HepG2 (cell line): ENCODE results near the gene MGMT. TPM values are rescaled to one million over a fixed set of nuclear protein-coding genes. Genes with fewer than 3 reads are reported as not detected.

Experiments
- ATAC-seq: fragments of 200-7000 bp; cut with Tn5 transposase; 3 replicates; pipeline ENCODE4 v1.9.1; 2020; ENCODE audit warnings: mild to moderate bottlenecking, moderate library complexity
- BruUV-seq: library from RNA; stranded (reverse); fragments of 400-500 nt; replicated peaks from 2 replicates; lab custom pipeline; 2021; lab: Mats Ljungman, UMichigan
- CTCF ChIA-PET: fragments of 300-600 bp; formaldehyde crosslinking; extraction: SDS; loops from one replicate; lab custom pipeline; 2021; ENCODE audit warnings: low total read pairs, inconsistent platforms, low intra/inter-chr PET ratio; lab: Yijun Ruan, JAX
- POLR2A ChIA-PET: fragments of 350-600 bp; sonication (Branson Sonifier 250); formaldehyde crosslinking; loops from one replicate; lab custom pipeline; 2020; ENCODE audit warnings: antibody characterized with exemption, inconsistent platforms; lab: Yijun Ruan, JAX
- DNase-seq: peaks from one replicate; pipeline ENCODE4 v3.0.0-alpha.2; 2015; ENCODE audit warnings: low spot score
- FAIRE-seq: peaks from 3 replicates; lab custom pipeline; 2011; peaks lifted over from hg19 to GRCh38; lab: Jason Lieb, UNC
- H2AFZ ChIP-seq: one replicate; pipeline ENCODE4 v1.6.1; 2011; ENCODE audit warnings: low read length, inconsistent platforms
- H3K27ac ChIP-seq: fragments of 300-600 bp; 3 replicates; pipeline ENCODE4 v1.8.0; 2011; ENCODE audit warnings: mixed run types, mild to moderate bottlenecking, mixed read lengths, low read length, inconsistent platforms; ENCODE audit not compliant: insufficient read depth; ENCODE audit errors: extremely low read length
- H3K27me3 ChIP-seq, 2 experiments: fragments of 200-600 bp in 1 of 2; 2 replicates in 1 of 2; 3 replicates in 1 of 2; pipeline versions ENCODE4 v1.6.0 to v1.8.0; 2011; ENCODE audit warnings: low read length in 2 of 2, mild to moderate bottlenecking in 2 of 2, moderate library complexity in 2 of 2, inconsistent platforms in 1 of 2; ENCODE audit not compliant: insufficient read depth in 2 of 2, control insufficient read depth in 1 of 2
- H3K36me3 ChIP-seq, 2 experiments: fragments of 200-600 bp in 1 of 2; replicated peaks in 1 of 2; 2 replicates in 1 of 2; 3 replicates in 1 of 2; pipeline versions ENCODE4 v1.5.1 to v1.8.0; 2011; ENCODE audit warnings: low read length in 2 of 2, inconsistent platforms in 1 of 2; ENCODE audit not compliant: insufficient read depth in 2 of 2, control insufficient read depth in 1 of 2
- H3K4me1 ChIP-seq: 2 replicates; pipeline ENCODE4 v1.5.1; 2012; ENCODE audit warnings: low read length, inconsistent platforms; ENCODE audit not compliant: insufficient read depth
- H3K4me2 ChIP-seq: 2 replicates; pipeline ENCODE4 v1.6.0; 2011; ENCODE audit warnings: low read depth, low read length, inconsistent platforms
- H3K4me3 ChIP-seq, 3 experiments: fragments of 200-600 bp in 1 of 3; sonication (generic), shearing (Covaris generic) in 1 of 3; replicated peaks in 1 of 3; 2 replicates each; pipeline ENCODE4 v1.5.1; 2011 to 2016; ENCODE audit warnings: low read length in 3 of 3, inconsistent platforms in 2 of 3, low read depth in 2 of 3, mild to moderate bottlenecking in 2 of 3, control low read depth in 1 of 3, mixed read lengths in 1 of 3; ENCODE audit not compliant: insufficient read depth in 1 of 3
- H3K79me2 ChIP-seq: one replicate; pipeline ENCODE4 v1.6.1; 2011; ENCODE audit warnings: low read length, inconsistent platforms; ENCODE audit not compliant: insufficient read depth
- H3K9ac ChIP-seq: 2 replicates; pipeline ENCODE4 v1.6.0; 2011; ENCODE audit warnings: mild to moderate bottlenecking, low read depth, low read length, inconsistent platforms; ENCODE audit not compliant: insufficient read depth
- H3K9me3 ChIP-seq: 2 replicates; pipeline ENCODE4 v1.5.1; 2012; ENCODE audit warnings: mild to moderate bottlenecking, low read length
- H4K20me1 ChIP-seq: 2 replicates; pipeline ENCODE4 v1.6.0; 2011; ENCODE audit warnings: inconsistent platforms, mild to moderate bottlenecking, low read length, moderate library complexity; ENCODE audit not compliant: insufficient read depth
- KDM6A ChIP-seq: IDR thresholded peaks from 2 replicates; pipeline ENCODE4 v1.6.1; 2016; ENCODE audit warnings: low read depth
- REPIN1 ChIP-seq: sonication (generic); formaldehyde crosslinking; IDR thresholded peaks from 2 replicates; pipeline ENCODE4 v1.8.0; 2022; ENCODE audit warnings: missing genetic modification reagents, low read depth, mild to moderate bottlenecking, borderline replicate concordance
- THYN1 ChIP-seq: sonication (generic); formaldehyde crosslinking; IDR thresholded peaks from 2 replicates; pipeline ENCODE4 v1.8.1; 2023; ENCODE audit warnings: low read depth, mild to moderate bottlenecking, moderate library complexity, missing genetic modification reagents, borderline replicate concordance
- TOE1 ChIP-seq: sonication (generic); formaldehyde crosslinking; IDR thresholded peaks from 2 replicates; pipeline ENCODE4 v1.4.0; 2020; ENCODE audit warnings: mild to moderate bottlenecking, missing genetic modification reagents
- ZFP90 ChIP-seq: sonication (generic); formaldehyde crosslinking; IDR thresholded peaks from 2 replicates; pipeline ENCODE4 v1.8.0; 2022; ENCODE audit warnings: missing genetic modification reagents, mild to moderate bottlenecking, inconsistent platforms, borderline replicate concordance
- ZHX2 ChIP-seq, 2 experiments: sonication (generic) in 1 of 2; formaldehyde crosslinking in 1 of 2; IDR thresholded peaks; 2 replicates each; pipeline versions ENCODE4 v1.6.1 to v1.9.0; 2014 to 2022; ENCODE audit warnings: antibody characterized with exemption in 1 of 2, borderline replicate concordance in 1 of 2, inconsistent platforms in 1 of 2, low read depth in 1 of 2, missing genetic modification reagents in 1 of 2
- ZNF598 ChIP-seq: sonication (generic); formaldehyde crosslinking; IDR thresholded peaks from 2 replicates; pipeline ENCODE4 v1.5.1; 2020; ENCODE audit warnings: mild to moderate bottlenecking, missing genetic modification reagents, borderline replicate concordance
- ZNF792 ChIP-seq: IDR thresholded peaks from 2 replicates; pipeline ENCODE4 v1.6.1; 2016
- ZSCAN5A ChIP-seq: sonication (generic); formaldehyde crosslinking; IDR thresholded peaks from 2 replicates; pipeline ENCODE4 v1.8.0; 2022; ENCODE audit warnings: mild to moderate bottlenecking, missing genetic modification reagents, borderline replicate concordance
- WGBS: methylation state at CpG from one replicate; pipeline ENCODE4 v1.1.6; 2017; ENCODE audit warnings: low lambda C conversion rate; 5-methylcytosine and 5-hydroxymethylcytosine counted together
- in situ Hi-C: cut with HindIII; loops from 2 replicates; pipeline ENCODE4 v1.10.0; 2017; ENCODE audit warnings: low pct_unique_long_range_greater_than_20kb; ENCODE audit not compliant: extremely low pct_ligation_motif_present
- intact Hi-C: fragments of 100-400 bp; cut with micrococcal nuclease; formaldehyde crosslinking; loops from one replicate; pipeline ENCODE4 v1.10.0; 2022; ENCODE audit not compliant: unreplicated experiment
- polyA plus RNA-seq, 8 experiments: library from polyadenylated mRNA; depleted of rRNA in 3 of 8; stranded (reverse) in 7 of 8; unstranded in 1 of 8; fragments of >200 nt; fragmentation: Illumina TruSeq in 4 of 8; extraction: Trizol in 4 of 8; gene quantifications; 2 replicates each; pipeline versions ENCODE4 v1.2.1 to v1.2.3, GENCODE V29; 2011 to 2016; ENCODE audit warnings: low read depth in 4 of 8, missing spikeins in 1 of 8, mixed read lengths in 1 of 8; ENCODE audit not compliant: insufficient read depth in 1 of 8
- total RNA-seq, 5 experiments: library from RNA; depleted of rRNA; stranded (reverse); fragments of >200 nt; fragmentation: Illumina TruSeq; extraction: Trizol; gene quantifications; 2 replicates each; pipeline ENCODE4 v1.2.3, GENCODE V29; 2016; ENCODE audit warnings: low read depth in 1 of 5
- TF ChIP-seq, protein P1 (sequence below): IDR thresholded peaks from 2 replicates; pipeline ENCODE4 v1.6.1; 2018; ENCODE audit warnings: missing genetic modification reagents, mild to moderate bottlenecking, missing compliant biosample characterization
- TF ChIP-seq, protein P2 (sequence below): sonication (generic); formaldehyde crosslinking; conservative IDR thresholded peaks from 2 replicates; pipeline ENCODE4 v1.4.0; 2020; ENCODE audit warnings: missing genetic modification reagents

MGMT gene
- total and polyA plus RNA-seq, 2 of the 13 experiments (the other 11 are each of a cell fraction or from before 2014, with no cell fraction given), result 12.0 to 19.5 TPM

GRCh38 chr10:129807211-129807610, 340.2 kb downstream of the MGMT start:
- CTCF ChIA-PET, result no interaction called here
- Histone ChIP-seq H3K9me3 (peaks cover 21% of the 10 kb centered on the region), H3K4me2 (no peak overlapping the region), H4K20me1 (no peaks in the 10 kb centered on the region), H3K4me1 (no peaks in the 10 kb centered on the region), H3K27me3 (no peaks in the 10 kb centered on the region), H2AFZ (no peak overlapping the region), H3K4me3 (no peak overlapping the region), H3K27ac (no peak overlapping the region), H3K36me3 (no peaks in the 10 kb centered on the region), H3K9ac (no peak overlapping the region), H3K79me2 (no peaks in the 10 kb centered on the region)
- 20% methylated on average over 1 of the region's 7 CpGs for WGBS
- no peak for DNase-seq
- POLR2A ChIA-PET, result no interaction called here
- no peak for FAIRE-seq
- in situ Hi-C loops (no loop called here), intact Hi-C loops (no loop called here)
- ATAC-seq, result no peak
- BruUV-seq, result no TSS peak
- TF ChIP-seq KDM6A (CRISPR knock-in tag) (no peak), TOE1 (no peak), ZNF598 (CRISPR knock-in tag) (no peak), ZNF792 (CRISPR knock-in tag) (no peak), ZSCAN5A (CRISPR knock-in tag) (no peak), ZHX2 (IDR thresholded peaks at IDR 0.05; ENCODE audit: low read depth) (no peak), ZHX2 (CRISPR knock-in tag; IDR thresholded peaks at IDR 0.05; ENCODE audit: borderline replicate concordance) (no peak), REPIN1 (CRISPR knock-in tag) (no peak), ZFP90 (CRISPR knock-in tag) (no peak), THYN1 (CRISPR knock-in tag) (no peak)
- TF ChIP-seq, protein P1, sequence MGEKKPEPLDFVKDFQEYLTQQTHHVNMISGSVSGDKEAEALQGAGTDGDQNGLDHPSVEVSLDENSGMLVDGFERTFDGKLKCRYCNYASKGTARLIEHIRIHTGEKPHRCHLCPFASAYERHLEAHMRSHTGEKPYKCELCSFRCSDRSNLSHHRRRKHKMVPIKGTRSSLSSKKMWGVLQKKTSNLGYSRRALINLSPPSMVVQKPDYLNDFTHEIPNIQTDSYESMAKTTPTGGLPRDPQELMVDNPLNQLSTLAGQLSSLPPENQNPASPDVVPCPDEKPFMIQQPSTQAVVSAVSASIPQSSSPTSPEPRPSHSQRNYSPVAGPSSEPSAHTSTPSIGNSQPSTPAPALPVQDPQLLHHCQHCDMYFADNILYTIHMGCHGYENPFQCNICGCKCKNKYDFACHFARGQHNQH, result no peak
- TF ChIP-seq, protein P2, sequence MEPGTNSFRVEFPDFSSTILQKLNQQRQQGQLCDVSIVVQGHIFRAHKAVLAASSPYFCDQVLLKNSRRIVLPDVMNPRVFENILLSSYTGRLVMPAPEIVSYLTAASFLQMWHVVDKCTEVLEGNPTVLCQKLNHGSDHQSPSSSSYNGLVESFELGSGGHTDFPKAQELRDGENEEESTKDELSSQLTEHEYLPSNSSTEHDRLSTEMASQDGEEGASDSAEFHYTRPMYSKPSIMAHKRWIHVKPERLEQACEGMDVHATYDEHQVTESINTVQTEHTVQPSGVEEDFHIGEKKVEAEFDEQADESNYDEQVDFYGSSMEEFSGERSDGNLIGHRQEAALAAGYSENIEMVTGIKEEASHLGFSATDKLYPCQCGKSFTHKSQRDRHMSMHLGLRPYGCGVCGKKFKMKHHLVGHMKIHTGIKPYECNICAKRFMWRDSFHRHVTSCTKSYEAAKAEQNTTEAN (CRISPR knock-in tag), result no peak
